HG03039 (cell line): ENCODE measurements around the gene ARSD.
"Not testable (repeated sequence)": the region's sequence is repeated elsewhere in the genome, so short reads cannot be mapped to it uniquely, and the experiment has no call there.

Experiments
- ATAC-seq: cut with Tn5 transposase; IDR thresholded peaks from one replicate; pipeline ENCODE4 v1.9.1; 2021; ENCODE audit warnings: mild to moderate bottlenecking, moderate library complexity; ENCODE audit not compliant: unreplicated experiment

The ARSD gene

DNA sequence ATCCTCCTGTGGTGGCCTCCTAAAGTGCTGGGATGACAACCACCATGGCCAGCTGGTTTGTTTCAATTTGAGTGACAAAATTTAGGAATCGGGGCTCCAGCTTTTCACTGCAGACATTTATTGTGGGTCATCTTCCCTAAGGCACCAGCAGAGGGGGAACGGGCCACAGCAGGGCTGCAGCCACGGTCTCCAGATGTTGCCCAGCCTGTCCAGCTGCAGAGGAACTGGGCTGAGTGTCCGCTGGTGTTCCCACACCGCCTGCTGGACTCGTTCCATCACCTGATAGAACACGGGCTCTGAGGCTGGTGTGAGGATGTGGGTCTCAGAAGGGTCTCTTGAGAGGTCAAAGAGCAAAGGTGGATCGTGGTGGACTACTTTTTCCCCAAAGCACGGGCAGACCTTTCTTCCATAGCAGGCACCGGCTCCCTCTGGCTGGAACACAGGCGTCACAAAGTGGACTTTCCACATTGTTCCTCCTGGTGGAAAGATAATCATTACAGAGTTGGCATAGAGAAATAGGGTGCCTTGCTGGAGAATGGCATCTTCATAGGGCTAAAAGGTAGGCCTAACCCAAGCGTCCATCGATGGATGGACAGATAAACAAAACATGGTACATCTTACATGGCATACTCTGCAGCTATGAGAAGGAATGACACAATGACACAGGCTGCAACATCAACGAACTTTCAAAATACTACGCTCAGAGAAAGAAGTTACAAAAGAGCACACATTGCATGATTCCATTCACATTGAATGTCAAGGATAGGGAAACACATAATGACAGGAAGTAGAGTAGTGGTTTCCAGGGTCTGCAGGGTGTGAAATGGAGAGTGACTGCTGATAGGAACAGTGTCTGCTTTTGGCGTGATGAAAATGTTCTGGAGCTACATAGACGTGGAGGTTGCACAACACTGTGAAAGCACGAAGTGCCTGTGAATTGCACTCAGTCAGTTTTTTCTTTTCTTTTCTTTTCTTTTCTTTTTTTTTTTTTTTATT lies 5.9 kb upstream of the ARSD start:
- no peak for ATAC-seq

DNA sequence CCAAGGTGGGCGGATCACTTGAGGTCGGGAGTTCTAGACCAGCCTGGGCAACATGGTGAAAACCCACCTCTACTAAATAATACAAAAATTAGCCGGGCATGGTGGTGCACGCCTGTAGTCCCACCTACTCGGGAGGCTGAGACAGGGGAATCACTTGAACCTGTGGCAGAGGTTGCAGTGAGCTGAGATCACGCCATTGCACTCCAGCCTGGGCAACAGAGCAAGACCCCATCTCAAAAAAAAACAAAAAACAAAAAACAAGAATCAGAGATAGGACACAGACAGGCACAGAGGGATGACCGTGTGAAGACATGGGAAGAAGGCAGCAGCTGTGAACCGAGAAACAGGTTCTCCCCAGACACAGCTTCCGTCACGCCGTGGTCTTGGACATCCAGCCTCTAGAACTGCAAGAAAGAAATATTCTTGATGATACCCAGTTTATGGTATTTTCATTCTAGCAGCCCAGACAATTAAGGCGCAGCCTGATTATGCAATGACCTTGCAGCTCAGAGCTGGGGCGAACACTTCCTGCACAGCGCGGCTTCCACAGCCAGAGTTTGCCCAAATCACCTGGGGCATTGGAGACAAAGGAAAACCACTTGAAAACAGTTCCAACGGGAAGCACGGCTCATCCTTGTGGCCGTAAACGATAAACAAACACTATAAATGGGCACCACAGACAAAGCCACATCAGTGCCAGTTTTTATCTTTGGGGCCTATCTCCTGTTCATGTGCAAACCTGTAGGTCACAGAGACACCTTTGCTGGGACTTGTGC lies 4.2 kb upstream of the ARSD start:
- no peak for ATAC-seq

DNA sequence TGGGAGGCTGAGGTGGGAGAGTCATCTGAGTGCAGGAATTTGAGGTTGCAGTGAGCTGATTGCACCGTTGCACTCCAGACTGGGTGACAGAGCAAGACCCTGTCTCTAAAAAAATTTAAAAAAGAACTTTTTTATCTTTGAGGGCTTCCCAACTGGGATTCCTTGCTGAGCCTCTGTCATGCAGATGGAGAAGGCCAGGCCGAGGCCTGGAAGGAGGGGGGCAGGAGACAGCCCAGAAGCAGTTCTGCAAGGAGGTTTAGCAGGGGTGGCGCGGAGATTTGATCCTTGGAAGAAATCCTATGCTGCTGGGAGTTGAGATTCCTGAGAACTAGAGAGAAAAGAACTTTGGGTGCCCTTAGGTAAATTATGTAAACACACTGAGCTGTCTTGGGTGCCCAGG lies 2.5 kb upstream of the ARSD start:
- ATAC-seq, result no peak

DNA sequence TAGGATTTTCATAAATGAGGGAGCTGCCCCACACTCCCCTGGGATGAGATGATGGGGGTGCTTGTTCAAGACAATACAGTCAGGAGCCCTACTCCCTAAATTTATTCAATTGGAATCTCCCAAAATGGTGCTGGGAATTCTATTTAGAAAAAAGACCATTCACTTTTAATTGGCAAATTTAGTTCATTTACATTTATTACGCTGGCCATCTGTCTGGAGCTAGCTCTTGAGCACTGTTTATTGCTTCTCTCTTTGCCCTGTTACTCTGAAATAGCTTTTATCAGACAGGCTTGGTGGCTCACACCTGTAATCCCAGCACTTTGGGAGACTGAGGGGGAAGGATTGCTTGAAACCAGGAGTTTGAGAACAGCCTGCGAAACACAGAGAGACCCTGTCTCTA lies 2.0 kb upstream of the ARSD start:
- ATAC-seq, result no peak

DNA sequence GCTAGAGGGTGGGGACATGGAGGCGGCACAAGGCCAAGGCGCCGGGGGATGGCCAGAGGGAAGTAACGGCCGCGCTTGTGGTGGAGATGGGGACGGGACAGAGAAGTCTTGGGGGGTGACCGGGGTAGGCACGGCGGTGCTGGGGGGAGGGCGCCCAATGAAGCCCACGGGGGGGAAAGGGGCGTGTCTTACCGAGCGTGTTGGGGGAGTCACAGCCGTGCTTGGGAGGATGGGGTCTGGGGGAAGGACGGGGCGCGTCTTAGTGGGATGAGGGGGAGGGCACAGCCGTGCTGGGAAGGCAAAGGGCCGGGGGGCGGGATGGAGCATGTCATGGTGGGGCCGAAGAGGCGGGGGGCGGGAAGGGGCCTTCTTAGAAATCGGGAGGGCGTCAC lies 952 bp downstream of the ARSD start:
- ATAC-seq, result no peak

DNA sequence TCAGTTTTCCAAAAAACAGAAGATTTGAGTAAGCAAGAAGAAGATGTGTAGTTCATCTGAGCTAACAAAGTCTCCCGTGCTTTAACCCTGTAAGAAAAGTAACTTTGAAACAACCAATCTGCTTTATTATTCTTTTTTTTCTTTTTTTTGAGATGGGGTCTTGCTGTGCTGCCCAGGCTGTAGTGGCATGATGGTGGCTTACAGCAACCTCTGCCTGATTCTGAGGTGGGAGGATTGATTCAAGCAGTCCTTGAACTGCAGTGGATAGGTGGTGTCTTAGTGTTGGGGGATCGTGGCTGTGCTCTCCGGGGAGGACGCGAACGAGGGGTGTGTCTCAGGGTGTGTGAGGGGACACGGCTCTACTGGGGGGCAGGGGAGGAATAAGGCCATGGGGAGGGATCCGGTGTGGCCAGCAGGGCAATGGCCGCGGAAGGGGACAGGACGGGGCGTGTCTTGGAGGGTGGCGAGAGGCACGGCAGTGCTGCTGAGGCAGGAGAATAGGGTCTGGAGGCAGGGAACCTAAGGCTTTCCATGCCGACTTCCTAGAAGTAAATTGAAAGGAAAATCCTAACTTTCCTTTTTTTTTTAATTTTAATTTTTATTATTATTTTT lies 2.4 kb downstream of the ARSD start:
- ATAC-seq, result no peak

DNA sequence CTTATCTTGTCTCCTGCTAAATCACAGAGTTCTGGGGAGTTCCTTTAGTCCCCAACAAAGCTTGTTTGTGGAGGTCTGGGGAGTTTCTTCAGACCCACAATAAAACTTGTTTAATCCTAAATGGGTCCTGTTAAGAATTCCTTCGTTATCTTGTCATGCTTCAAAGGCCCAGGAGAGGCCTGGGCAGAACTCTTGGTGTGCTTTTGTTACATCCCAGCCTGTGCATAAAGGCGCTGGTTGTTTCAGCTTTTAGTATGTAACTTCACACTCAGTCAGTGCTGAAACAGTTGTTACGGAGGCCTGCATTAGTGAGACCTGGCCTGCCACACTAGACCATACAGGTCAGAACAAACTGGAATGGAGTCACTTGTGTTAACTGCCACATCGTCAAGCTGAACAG lies 2.9 kb downstream of the ARSD start:
- ATAC-seq, result not testable (repeated sequence)

DNA sequence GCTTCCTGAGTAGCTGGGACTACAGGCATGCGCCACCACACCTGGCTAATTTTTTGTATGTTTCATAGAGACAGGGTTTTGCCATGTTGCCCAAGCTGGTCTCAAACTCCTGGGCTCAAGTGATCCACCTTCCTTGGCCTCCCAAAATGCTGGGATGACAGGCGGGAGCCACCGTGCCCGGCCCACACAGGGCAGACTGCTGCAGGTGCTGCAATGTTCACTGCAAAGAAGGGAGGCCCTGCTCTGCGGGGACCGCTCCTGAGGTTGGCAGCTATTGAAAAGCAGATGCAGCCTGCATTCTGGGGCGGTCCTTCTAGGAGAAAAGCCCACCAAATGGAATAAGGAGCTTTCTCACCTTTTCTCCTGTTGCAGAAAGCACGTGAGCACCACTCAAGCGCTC lies 5.0 kb downstream of the ARSD start:
- ATAC-seq, result no peak

DNA sequence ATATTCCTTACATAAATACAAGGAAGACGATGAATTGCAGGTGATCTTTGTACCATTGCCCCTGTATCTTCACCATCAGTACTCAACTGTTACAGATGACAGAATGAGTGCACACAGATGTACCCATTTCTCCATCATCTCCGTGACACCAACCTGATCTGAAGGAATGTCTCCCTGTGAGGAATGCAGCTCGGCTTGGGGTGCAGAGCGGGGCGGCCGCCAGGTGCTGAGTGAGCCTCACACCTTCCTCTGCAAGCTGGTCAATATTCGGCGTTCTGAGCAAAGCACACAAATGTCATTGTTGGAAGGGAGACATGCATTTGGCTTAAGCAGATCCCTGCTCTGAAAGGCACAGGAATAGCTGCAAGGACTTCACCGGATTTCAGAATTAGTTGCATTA lies 7.4 kb downstream of the ARSD start:
- no peak for ATAC-seq

DNA sequence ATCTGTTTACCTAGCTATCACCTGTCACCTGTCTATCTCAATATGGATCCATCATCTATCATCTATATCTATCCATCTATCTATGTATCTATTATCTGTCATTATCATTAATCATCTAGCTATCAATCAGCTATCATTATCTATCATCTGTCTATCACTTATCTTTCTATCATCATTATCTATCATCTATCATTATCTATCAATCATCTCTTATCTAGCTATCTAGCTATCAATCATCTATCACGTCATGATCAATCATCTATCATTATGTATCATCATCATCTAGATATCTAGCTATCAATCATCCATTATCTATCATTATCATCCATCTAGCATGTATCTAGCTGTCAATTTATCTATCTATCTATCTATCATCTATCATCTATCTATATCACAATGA lies 7.9 kb downstream of the ARSD start:
- no peak for ATAC-seq

DNA sequence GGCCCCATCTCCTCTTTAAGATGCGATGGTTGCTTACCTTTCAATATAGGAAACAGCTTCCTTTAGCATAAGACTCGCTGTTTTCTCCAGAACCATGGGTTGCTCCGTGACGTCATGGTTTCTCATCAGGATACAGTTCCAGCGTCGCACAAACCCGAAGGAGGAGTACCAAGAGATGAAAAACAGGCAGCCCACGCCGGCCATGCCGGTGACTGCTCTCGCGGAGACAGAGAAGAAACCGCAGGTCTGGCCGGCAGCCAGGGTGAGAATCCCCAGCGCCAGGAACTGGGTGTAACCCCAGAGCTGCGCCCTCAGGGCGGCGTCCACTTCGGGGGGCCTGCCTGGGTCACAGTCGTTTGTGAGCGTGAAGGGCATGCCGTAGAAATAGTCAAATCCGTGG lies 11.4 kb downstream of the ARSD start:
- no peak for ATAC-seq

DNA sequence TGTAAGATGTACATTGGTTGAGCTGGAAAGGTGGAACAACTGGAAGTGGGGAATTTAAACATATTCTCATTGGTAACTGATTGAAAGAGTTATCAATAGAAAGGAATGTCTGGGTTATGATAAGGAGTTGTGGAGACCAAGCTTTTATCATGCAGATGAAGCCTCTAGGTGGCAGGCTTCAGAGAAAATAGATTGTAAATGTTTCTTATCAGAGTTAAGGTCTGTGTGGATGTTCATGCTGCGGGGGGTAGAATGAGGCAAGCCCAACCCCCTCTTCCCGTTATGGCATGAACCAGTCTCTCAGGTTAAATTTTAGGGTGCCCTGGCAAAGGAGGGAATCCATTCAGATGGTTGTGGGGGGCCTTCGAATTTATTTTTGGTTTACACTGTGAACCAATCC lies 16.0 kb downstream of the ARSD start:
- no peak for ATAC-seq

DNA sequence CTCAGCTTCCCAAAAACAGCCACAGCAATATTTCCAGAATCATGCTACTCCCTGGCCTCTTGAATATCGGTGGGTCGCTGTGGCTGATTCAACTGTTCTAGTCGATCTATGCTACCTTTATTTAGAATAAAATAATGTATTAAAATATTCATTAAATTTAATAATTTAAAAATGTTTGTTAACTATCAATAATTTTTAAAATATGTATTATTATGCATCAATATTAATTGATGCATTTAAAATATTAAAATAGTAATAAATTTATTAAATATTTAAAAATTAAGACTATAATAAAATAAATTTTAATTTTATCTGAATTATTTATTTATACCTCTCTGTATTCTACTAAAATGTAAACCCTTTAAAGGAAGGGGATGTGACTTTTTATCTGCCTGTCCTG lies 19.0 kb downstream of the ARSD start:
- ATAC-seq, result no peak

DNA sequence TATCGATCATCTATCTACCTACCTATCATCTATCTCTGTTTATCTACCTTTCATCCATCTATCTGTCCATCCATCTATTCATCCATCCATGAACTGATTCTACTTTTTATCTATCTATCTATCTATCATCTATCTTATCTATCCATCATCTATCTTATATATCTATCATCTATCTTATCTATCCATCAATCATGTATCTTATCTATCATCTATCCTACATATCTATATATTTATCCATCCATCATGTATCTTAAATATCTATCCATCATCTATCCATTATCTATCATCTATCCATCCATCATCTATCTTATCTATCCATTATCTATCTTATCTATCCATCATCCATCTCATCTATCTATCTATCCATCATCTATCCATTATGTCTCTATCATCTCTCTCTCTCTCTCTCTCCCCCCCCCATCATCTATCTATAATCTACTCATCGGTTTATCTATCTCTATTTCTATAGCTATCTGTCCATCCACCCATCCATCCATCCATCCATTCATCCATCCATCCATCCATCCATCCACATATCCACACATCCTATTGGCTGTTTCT lies 20.9 kb downstream of the ARSD start:
- no peak for ATAC-seq

DNA sequence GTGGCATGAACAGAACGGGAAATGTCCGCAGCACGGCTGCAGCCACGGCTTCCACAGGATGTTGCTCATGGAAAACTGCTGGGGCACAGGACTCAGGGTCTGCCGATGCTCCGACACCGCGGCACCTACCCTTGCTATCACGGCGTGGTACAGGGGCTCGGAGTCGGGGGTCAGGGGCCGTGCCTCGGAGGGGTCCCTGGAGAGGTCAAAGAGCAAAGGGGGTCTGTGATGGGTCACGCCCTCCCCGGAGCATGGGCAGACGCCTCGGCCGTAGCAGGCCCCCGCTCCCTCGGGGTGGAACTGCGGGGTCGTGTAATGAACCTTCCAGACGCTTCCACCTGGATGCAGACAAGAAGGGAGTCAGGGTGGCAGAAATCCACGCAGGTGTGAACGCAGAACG lies 21.8 kb downstream of the ARSD start:
- ATAC-seq, result no peak

DNA sequence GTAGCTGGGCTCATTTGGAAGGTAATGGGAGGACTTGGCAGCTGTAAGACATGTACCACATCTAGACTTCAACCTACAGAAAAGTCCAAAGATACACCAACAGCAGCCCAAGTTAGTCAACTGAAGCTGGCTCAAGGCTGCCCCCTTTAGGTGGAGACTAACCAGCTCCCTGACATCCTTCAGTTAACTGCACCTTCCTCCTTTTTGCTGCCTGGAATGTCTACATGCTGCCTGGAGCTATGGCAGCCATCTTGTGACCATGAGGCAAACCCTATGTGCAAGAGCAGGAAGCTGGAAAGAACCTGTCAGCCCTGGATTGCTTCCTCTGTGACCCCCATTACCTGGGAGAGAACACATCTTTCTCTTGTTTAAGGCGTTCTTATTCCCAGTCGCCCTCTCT lies 25.8 kb downstream of the ARSD start:
- ATAC-seq, result no peak

DNA sequence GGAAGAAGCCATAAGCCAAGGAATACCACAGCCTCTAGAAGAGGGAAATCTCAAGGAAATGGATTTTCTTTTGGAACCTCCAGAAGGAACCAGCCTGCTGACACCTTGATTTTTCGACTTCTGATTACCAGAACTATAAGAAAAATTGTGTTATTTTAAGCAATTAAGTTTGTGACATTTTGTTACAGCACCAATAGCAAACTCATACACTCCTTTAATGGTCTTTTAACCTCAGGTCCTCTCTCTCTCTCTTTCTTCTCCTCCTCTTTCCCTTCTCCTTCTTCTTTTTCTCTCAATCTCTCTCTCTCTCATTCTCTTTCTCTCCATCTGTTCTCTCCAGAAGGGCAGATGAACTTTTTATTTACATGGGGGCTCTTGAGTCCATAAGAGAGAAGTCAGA lies 26.3 kb downstream of the ARSD start:
- ATAC-seq, result no peak

DNA sequence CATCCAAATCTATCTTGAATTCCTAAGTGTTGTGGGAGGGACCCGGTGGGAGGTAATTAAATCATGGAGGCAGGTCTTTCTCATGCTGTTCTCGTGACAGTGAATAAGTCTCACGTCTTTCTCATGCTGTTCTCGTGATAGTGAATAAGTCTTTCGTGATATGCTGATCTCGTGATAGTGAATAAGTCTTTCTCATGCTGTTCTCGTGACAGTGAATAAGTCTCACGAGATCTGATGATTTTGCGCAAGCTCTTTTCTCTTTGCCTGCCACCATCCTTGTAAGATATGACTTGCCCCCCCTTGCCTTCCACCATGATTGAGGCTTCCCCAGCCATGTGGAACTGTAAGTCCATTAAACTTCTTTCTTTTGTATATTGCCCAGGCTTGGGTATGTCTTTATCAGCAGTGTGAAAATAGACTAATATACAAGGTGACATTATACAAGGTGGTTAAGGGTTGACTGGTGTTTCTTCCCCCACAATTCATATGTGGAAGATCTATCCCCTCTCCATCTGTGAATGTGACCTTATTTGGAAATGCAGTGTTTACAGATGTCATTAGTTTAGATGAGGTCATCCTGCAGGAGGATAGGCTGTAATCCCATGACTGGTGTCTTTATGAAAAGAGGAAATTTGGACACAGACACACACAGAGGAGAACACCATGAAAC lies 27.6 kb downstream of the ARSD start:
- no peak for ATAC-seq

DNA sequence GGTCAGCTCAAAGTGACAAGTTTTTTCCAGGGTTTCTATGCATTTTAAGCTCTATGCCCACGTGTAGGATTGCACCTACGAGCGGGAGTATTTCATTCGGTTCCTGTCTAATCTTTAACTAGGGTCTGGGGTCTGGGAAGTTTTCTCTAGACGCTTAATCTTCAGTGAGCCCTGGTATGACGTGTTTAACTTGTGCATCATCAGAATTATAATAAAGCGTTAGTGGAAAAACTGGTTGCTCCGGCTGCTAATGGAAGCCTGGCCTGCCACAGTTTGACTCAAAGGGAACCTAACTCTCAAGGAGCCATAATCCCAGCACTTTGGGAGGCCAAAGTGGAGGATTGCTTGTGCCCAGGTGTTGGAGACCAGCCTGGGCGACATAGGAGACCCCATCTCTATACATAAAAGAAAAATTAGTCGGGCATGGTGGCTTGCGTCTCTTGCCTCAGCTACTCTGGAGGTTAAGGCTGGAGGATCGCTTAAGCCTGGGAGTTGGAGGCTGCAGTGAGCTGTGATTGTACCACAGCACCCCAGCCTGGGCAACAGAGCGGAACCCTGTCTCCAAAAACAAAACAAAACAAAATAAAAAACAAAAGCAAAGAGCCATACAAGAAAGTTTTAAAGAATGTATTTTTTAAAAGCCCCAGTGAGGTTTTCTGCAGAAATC lies 30.2 kb downstream of the ARSD start:
- ATAC-seq, result no peak
